WERI-Rb-1 (cell line): ENCODE results near the gene SAG.

Experiments
- DNase-seq: peaks from one replicate; pipeline ENCODE4 v3.0.0-alpha.2; 2020
- H3K27ac ChIP-seq: fragments of 250-450 bp; sonication (Bioruptor Pico); 2 replicates; pipeline ENCODE4 v1.5.1; 2020; ENCODE audit warnings: mild to moderate bottlenecking, moderate library complexity
- H3K27me3 ChIP-seq: fragments of 250-450 bp; sonication (Bioruptor Pico); 2 replicates; pipeline ENCODE4 v1.5.1; 2021; ENCODE audit warnings: mild to moderate bottlenecking, low read depth, moderate library complexity; ENCODE audit not compliant: insufficient read depth, severe bottlenecking
- H3K36me3 ChIP-seq: fragments of 250-450 bp; sonication (Bioruptor Pico); 2 replicates; pipeline ENCODE4 v1.5.1; 2020; ENCODE audit warnings: mild to moderate bottlenecking, moderate library complexity
- H3K4me3 ChIP-seq: 2 replicates; pipeline ENCODE4 v1.5.1; 2011; ENCODE audit warnings: low read depth, mild to moderate bottlenecking, control low read depth, low read length
- H3K9me3 ChIP-seq: fragments of 250-450 bp; sonication (Bioruptor Pico); 2 replicates; pipeline ENCODE4 v1.5.1; 2021; ENCODE audit warnings: mild to moderate bottlenecking, moderate library complexity; ENCODE audit not compliant: severe bottlenecking
- TF ChIP-seq, protein P1 (sequence below): IDR thresholded peaks from 2 replicates; pipeline ENCODE4 v1.5.1; 2011; ENCODE audit warnings: low read depth, mild to moderate bottlenecking, control low read depth, inconsistent platforms, low read length

SAG gene

DNA sequence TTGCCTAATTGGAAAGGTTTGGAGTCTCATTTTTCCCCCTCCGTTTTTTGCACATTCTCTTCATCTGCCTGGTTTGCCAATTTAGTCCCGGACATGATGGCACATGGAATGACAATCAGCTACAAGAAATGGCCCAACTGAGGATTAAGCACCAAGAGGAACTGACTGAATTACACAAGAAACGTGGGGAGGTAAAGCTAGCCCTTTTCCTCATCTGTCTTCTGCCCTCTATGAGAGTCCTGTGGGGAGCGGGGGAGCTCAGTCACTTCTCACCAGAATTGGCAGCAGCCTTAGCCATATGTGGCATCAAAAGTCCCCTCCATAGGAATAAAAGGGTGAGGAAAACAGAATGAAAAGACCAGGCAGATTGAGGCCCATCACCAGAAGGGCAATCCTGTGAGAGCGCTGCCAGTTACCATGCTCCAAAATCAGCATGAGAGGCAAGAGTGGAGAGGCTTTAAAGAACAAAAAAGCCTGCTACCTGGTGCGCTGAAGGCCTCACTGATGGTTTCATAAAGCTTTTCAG, 44.5 kb upstream of the SAG start:
- DNase-seq, result no peak
- Histone ChIP-seq H3K36me3 (peaks cover 56% of the 10 kb centered on the region), H3K27me3 (no peaks in the 10 kb centered on the region), H3K27ac (no peak overlapping the region), H3K9me3 (no peaks in the 10 kb centered on the region), H3K4me3 (no peak overlapping the region)
- TF ChIP-seq, protein P1, sequence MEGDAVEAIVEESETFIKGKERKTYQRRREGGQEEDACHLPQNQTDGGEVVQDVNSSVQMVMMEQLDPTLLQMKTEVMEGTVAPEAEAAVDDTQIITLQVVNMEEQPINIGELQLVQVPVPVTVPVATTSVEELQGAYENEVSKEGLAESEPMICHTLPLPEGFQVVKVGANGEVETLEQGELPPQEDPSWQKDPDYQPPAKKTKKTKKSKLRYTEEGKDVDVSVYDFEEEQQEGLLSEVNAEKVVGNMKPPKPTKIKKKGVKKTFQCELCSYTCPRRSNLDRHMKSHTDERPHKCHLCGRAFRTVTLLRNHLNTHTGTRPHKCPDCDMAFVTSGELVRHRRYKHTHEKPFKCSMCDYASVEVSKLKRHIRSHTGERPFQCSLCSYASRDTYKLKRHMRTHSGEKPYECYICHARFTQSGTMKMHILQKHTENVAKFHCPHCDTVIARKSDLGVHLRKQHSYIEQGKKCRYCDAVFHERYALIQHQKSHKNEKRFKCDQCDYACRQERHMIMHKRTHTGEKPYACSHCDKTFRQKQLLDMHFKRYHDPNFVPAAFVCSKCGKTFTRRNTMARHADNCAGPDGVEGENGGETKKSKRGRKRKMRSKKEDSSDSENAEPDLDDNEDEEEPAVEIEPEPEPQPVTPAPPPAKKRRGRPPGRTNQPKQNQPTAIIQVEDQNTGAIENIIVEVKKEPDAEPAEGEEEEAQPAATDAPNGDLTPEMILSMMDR, result no peak

DNA sequence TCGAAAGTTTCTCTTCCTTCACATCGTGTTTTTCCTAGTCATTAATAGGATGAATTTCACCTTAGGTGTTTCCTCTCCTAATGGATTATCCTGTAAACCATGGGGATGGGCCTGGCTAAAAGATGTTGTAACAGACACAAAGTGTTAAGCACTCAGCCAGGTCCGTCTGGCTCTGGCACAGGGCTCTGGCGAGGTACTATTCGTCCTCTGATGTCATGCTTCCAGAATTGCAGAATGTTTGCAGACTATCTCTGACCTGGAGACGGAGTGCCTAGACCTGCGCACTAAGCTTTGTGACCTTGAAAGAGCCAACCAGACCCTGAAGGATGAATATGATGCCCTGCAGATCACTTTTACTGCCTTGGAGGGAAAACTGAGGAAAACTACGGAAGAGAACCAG, 42.9 kb upstream of the SAG start:
- H3K27ac ChIP-seq, result peak overlapping the region; percentile 73
- H3K4me3 ChIP-seq, result no peak overlapping the region; the same call in 1 of the 2 replicates
- H3K9me3 ChIP-seq, result no peaks in the 10 kb centered on the region
- TF ChIP-seq, protein P1, result no peak
- peak; percentile 61 for DNase-seq
- H3K36me3 ChIP-seq, result peaks cover 57% of the 10 kb centered on the region
- H3K27me3 ChIP-seq, result no peaks in the 10 kb centered on the region

DNA sequence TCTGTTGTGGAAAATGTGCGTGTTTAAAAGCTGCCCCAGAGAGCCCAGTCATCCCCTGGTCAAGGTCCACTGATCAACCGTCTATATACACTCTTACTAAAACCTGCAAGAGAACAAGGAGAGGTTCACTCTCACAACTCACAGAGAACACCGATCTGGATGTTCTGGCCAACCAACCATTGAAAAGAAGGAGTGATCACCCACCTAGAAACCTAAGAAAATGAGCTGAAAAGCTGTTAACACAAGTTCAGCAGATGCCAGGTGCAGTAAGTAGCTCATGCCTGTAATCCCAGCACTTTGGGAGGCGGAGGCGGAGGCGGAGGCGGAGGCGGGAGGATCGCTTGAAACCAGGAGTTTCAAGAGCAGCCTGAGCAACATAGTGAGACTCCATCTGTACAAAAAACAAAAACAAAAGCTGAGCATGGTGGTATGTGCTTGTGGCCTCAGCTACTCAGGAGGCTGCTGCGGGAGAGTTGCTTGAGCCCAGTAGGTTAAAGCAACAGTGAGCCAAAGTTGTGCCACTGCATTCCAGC, 41.7 kb upstream of the SAG start:
- DNase-seq, result peak; percentile 79

DNA sequence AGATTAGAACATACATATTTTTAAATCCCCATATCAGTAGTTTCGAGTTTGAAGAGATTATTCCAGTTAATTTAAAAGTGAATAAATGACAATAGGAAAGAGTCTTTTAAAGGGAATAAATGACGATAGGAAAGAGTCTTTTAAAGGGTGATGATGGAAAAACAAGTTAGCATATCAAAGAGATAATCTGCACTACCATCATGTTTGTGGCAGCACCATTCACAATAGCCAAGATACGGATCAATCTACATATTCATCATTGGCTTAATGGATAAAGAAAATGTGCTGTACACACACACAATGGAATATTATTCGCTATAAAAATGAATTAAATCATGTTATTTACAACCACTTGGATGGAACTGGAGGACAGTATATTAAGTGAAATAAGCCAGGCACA, 41.1 kb upstream of the SAG start:
- no peaks in the 10 kb centered on the region for H3K9me3 ChIP-seq
- H3K4me3 ChIP-seq, result no peak overlapping the region
- TF ChIP-seq, protein P1, result no peak
- no peak for DNase-seq
- peak overlapping the region; percentile 73 for H3K27ac ChIP-seq
- peaks cover 55% of the 10 kb centered on the region for H3K36me3 ChIP-seq
- H3K27me3 ChIP-seq, result no peaks in the 10 kb centered on the region

More for the DNA sequence above, 41.7 kb upstream of the SAG start:
- H3K27me3 ChIP-seq, result no peaks in the 10 kb centered on the region
- peaks cover 51% of the 10 kb centered on the region for H3K36me3 ChIP-seq
- H3K27ac ChIP-seq, result peak overlapping the region; percentile 73
- no peaks in the 10 kb centered on the region for H3K9me3 ChIP-seq
- TF ChIP-seq, protein P1, result no peak
- no peak overlapping the region for H3K4me3 ChIP-seq

DNA sequence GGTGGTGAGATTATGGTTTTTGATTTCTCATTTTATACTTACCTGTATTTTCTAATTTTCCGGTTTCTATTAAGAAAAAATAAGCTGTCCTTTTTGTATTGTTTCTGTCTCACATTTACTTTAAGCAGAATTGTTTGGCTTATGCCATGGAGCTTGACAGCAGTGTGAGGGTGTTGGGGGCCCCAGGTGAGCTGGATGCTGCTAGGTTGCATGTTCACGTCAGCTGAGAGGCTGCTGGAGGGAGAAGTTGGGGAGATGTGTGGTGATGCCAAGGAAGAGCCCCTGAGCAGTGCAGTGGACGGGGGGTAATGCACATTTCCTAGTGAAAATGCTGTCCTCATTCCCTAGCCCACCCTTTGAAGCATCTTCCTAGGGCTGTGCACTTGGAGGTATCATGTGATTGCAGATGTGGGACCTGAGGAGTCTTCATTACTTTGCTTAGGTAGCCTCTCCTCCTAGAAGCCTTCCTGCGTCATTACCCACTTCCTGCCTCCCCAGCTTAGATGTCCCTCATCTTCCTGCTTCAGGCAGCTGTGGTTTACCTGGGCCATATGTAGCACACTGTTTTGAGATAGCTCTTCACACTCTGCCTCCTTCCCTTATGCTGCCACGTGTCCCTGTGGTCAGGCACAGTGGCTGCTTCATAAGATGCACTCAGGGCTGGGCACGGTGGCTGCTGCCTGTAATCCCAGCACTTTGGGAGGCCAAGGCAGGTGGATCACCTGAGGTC, 39.9 kb upstream of the SAG start:
- Histone ChIP-seq H3K4me3 (no peak overlapping the region), H3K9me3 (no peaks in the 10 kb centered on the region), H3K36me3 (peaks cover 48% of the 10 kb centered on the region), H3K27me3 (no peaks in the 10 kb centered on the region), H3K27ac (peak overlapping the region; percentile 26; the same call in 1 of the 2 replicates)
- TF ChIP-seq, protein P1, result no peak
- no peak for DNase-seq
